Right lobe of liver (tissue), 4 donors: Measurements from ENCODE around the gene TMEM8B.

Experiments used
- CTCF ChIP-seq, 4 donors: fragments of 200-600 bp in 3 of 4; fragments of 450-650 bp in 1 of 4; IDR thresholded peaks; one replicate each; pipeline versions ENCODE4 v1.5.1 to v1.8.0; 2016 to 2022; ENCODE audit warnings: antibody characterized with exemption in 4 of 4, mild to moderate bottlenecking in 2 of 4
- POLR2A ChIP-seq: fragments of 450-650 bp; IDR thresholded peaks from one replicate; pipeline ENCODE4 v1.6.1; 2017; ENCODE audit warnings: antibody characterized with exemption, mild to moderate bottlenecking
- donor health status: DM: no; HTN: no; CAD: no.
- donor health status: DM: no; HTN: no; CAD: no.
- donor health status: DM: no; HTN: yes; CAD: no.

DNA sequence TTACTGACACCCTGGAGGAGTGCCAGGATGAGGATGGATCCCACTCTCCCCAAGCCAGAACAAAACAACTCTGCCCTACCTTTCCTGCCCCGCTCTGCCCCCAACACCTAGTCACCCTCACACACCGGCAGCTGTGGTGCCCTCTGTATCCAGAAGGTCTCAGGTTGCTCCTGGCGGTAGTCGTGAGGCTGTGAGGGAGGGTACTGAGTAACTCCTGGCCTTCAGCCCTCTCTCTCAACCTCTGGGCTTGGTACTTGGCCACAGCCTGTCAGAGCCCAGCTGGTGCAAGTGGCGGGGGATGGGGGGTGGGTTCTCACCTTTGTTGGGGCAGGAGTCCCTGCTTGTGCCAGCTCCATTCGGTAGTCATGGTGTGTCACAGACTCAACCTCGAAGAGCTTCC lies 18.9 kb upstream of the TMEM8B start:
- TF ChIP-seq POLR2A (no peak), CTCF (IDR thresholded peaks at IDR 0.05) (no peak)
